H1 (cell line): ENCODE data around the gene TFAP2E. TPM values are rescaled to one million over a fixed set of nuclear protein-coding genes. Genes with fewer than 3 reads are reported as not detected.

Experiments
- CTCF ChIA-PET: fragments of 300-600 bp; sonication (Branson Sonifier 250); formaldehyde crosslinking; loops from one replicate; lab custom pipeline; 2021; ENCODE audit not compliant: partially characterized antibody; lab: Charles Lee
- POLR2A ChIA-PET: fragments of 300-600 bp; sonication (Branson Sonifier 250); formaldehyde crosslinking; loops from one replicate; lab custom pipeline; 2021; ENCODE audit warnings: inconsistent platforms; ENCODE audit not compliant: partially characterized antibody; lab: Charles Lee
- DNase-seq, 2 experiments: peaks; one replicate each; pipeline versions ENCODE4 v3.0.0 to v3.0.0-alpha.2; 2010 to 2022; ENCODE audit warnings: low spot score in 2 of 2, low read depth in 1 of 2, mixed read lengths in 1 of 2
- FAIRE-seq: peaks from 2 replicates; lab custom pipeline; 2011; peaks lifted over from hg19 to GRCh38; lab: Jason Lieb, UNC
- H2AFZ ChIP-seq: 2 replicates; pipeline ENCODE4 v1.8.1; 2012; ENCODE audit warnings: low read length, inconsistent platforms
- H2AK5ac ChIP-seq: 2 replicates; pipeline ENCODE4 v1.6.1; 2013; ENCODE audit warnings: low read depth, low read length
- H2BK120ac ChIP-seq: replicated peaks from 2 replicates; pipeline ENCODE3; 2013; ENCODE audit warnings: low read depth, low read length, inconsistent platforms
- H2BK12ac ChIP-seq: 2 replicates; pipeline ENCODE4 v1.6.1; 2013; ENCODE audit warnings: low read depth, low read length
- H2BK15ac ChIP-seq: 2 replicates; pipeline ENCODE4 v1.6.1; 2013; ENCODE audit warnings: low read length
- H2BK20ac ChIP-seq: 2 replicates; pipeline ENCODE4 v1.6.1; 2013; ENCODE audit warnings: low read length
- H2BK5ac ChIP-seq: 2 replicates; pipeline ENCODE4 v1.6.1; 2013; ENCODE audit warnings: low read depth, low read length
- H3K14ac ChIP-seq: 2 replicates; pipeline ENCODE4 v1.6.1; 2013; ENCODE audit warnings: inconsistent platforms; ENCODE audit not compliant: insufficient read length
- H3K18ac ChIP-seq: 2 replicates; pipeline ENCODE4 v1.6.1; 2013; ENCODE audit warnings: low read length; ENCODE audit errors: extremely low read depth
- H3K23ac ChIP-seq: 2 replicates; pipeline ENCODE4 v1.6.1; 2013; ENCODE audit warnings: inconsistent platforms; ENCODE audit not compliant: insufficient read length
- H3K23me2 ChIP-seq: 2 replicates; pipeline ENCODE4 v1.6.1; 2013; ENCODE audit warnings: low read depth, low read length
- H3K27ac ChIP-seq: 2 replicates; pipeline ENCODE4 v1.6.1; 2011; ENCODE audit warnings: low read depth, low read length, inconsistent platforms
- H3K27me3 ChIP-seq, 4 experiments: replicated peaks in 1 of 4; 1 replicate in 1 of 4; 2 replicates in 3 of 4; pipeline versions ENCODE4 v1.6.1 to v1.8.1; 2011 to 2013; ENCODE audit warnings: low read length in 3 of 4, mild to moderate bottlenecking in 3 of 4, inconsistent platforms in 2 of 4, mixed read lengths in 2 of 4, moderate library complexity in 1 of 4; ENCODE audit not compliant: control insufficient read depth in 3 of 4, insufficient read depth in 3 of 4; ENCODE audit errors: extremely low read depth in 1 of 4
- H3K36me3 ChIP-seq, 4 experiments: 2 replicates each; pipeline versions ENCODE4 v1.6.1 to v1.8.1; 2011 to 2013; ENCODE audit warnings: mild to moderate bottlenecking in 4 of 4, low read length in 3 of 4, moderate library complexity in 2 of 4, control low read depth in 1 of 4, inconsistent platforms in 1 of 4; ENCODE audit not compliant: insufficient read depth in 4 of 4, control insufficient read depth in 2 of 4
- H3K4ac ChIP-seq: replicated peaks from 2 replicates; pipeline ENCODE3; 2013; ENCODE audit warnings: low read length, low read depth, mixed read lengths, inconsistent platforms; ENCODE audit not compliant: insufficient read length
- H3K4me1 ChIP-seq, 4 experiments: replicated peaks in 1 of 4; 1 replicate in 1 of 4; 2 replicates in 3 of 4; pipeline versions ENCODE4 v1.6.1 to v1.8.1; 2011 to 2013; ENCODE audit warnings: low read length in 3 of 4, inconsistent platforms in 2 of 4, mixed read lengths in 1 of 4; ENCODE audit not compliant: insufficient read depth in 4 of 4, control insufficient read depth in 3 of 4
- H3K4me2 ChIP-seq, 2 experiments: 2 replicates each; pipeline versions ENCODE4 v1.6.1 to v1.8.1; 2011 to 2013; ENCODE audit warnings: low read depth in 2 of 2, low read length in 2 of 2, control low read depth in 1 of 2, inconsistent platforms in 1 of 2, mild to moderate bottlenecking in 1 of 2; ENCODE audit not compliant: insufficient read depth in 1 of 2
- H3K4me3 ChIP-seq, 4 experiments: fragments of 200-600, 300-600 bp in 1 of 4; sonication (generic), shearing (Covaris generic), sonication (Bioruptor Twin) in 1 of 4; 2 replicates each; pipeline versions ENCODE4 v1.5.1 to v1.8.1; 2011 to 2016; ENCODE audit warnings: low read length in 4 of 4, low read depth in 3 of 4, control low read depth in 2 of 4, inconsistent platforms in 2 of 4, mild to moderate bottlenecking in 2 of 4, mixed read lengths in 1 of 4, moderate library complexity in 1 of 4; ENCODE audit not compliant: insufficient read depth in 2 of 4; ENCODE audit errors: extremely low read depth in 1 of 4
- H3K56ac ChIP-seq: replicated peaks from 2 replicates; pipeline ENCODE3; 2013; ENCODE audit warnings: low read depth, mild to moderate bottlenecking, mixed read lengths, low read length, inconsistent platforms; ENCODE audit not compliant: insufficient read length
- H3K79me1 ChIP-seq: 2 replicates; pipeline ENCODE4 v1.6.1; 2013; ENCODE audit warnings: low read depth, low read length, control low read depth
- H3K79me2 ChIP-seq, 2 experiments: 2 replicates each; pipeline versions ENCODE4 v1.6.1 to v1.8.1; 2012 to 2013; ENCODE audit warnings: low read length in 2 of 2, mild to moderate bottlenecking in 2 of 2, inconsistent platforms in 1 of 2; ENCODE audit not compliant: insufficient read depth in 2 of 2, control insufficient read depth in 1 of 2
- H3K9ac ChIP-seq, 4 experiments: replicated peaks in 1 of 4; 1 replicate in 1 of 4; 2 replicates in 3 of 4; pipeline versions ENCODE4 v1.6.1 to v1.8.1; 2011 to 2013; ENCODE audit warnings: low read depth in 3 of 4, low read length in 3 of 4, control low read depth in 2 of 4, mild to moderate bottlenecking in 2 of 4, moderate library complexity in 2 of 4, inconsistent platforms in 1 of 4; ENCODE audit errors: extremely low read depth in 1 of 4
- H3K9me3 ChIP-seq, 2 experiments: 2 replicates each; pipeline versions ENCODE4 v1.6.1 to v1.8.1; 2012 to 2013; ENCODE audit warnings: mild to moderate bottlenecking in 2 of 2, moderate library complexity in 2 of 2, control low read depth in 1 of 2, inconsistent platforms in 1 of 2, low read depth in 1 of 2, low read length in 1 of 2, mixed read lengths in 1 of 2; ENCODE audit not compliant: insufficient read depth in 2 of 2
- H4K20me1 ChIP-seq, 2 experiments: replicated peaks in 1 of 2; 2 replicates each; pipeline versions ENCODE3 to v1.8.1; 2011 to 2013; ENCODE audit warnings: inconsistent platforms in 2 of 2, low read length in 2 of 2, mild to moderate bottlenecking in 1 of 2; ENCODE audit not compliant: insufficient read depth in 2 of 2, control insufficient read depth in 1 of 2
- H4K5ac ChIP-seq: 2 replicates; pipeline ENCODE4 v1.6.1; 2013; ENCODE audit warnings: low read length, low read depth, mixed read lengths, inconsistent platforms; ENCODE audit not compliant: insufficient read length
- H4K8ac ChIP-seq: 2 replicates; pipeline ENCODE4 v1.8.0; 2013; ENCODE audit warnings: mild to moderate bottlenecking, moderate library complexity, low read length, inconsistent platforms; ENCODE audit not compliant: insufficient read depth; ENCODE audit errors: extremely low read depth
- H4K91ac ChIP-seq: replicated peaks from 2 replicates; pipeline ENCODE3; 2013; ENCODE audit warnings: low read length, mixed read lengths, inconsistent platforms; ENCODE audit not compliant: insufficient read length
- CHD2 ChIP-seq: IDR thresholded peaks from 2 replicates; pipeline ENCODE4 v1.6.1; 2012; ENCODE audit warnings: low read length, improper control_type of control experiment
- KDM4A ChIP-seq: IDR thresholded peaks from one replicate; pipeline ENCODE4 v1.7.1; 2012; ENCODE audit warnings: low read depth, mild to moderate bottlenecking, moderate library complexity, low read length, inconsistent platforms; ENCODE audit not compliant: severe bottlenecking
- KDM5A ChIP-seq: fragments of 200-600 bp; IDR thresholded peaks from 2 replicates; pipeline ENCODE4 v1.7.1; 2012; ENCODE audit warnings: mild to moderate bottlenecking, low read length, inconsistent platforms, mixed read lengths
- RBBP5 ChIP-seq: IDR thresholded peaks from 2 replicates; pipeline ENCODE4 v1.7.1; 2012; ENCODE audit warnings: low read depth, mild to moderate bottlenecking, inconsistent platforms, low read length, moderate library complexity, borderline replicate concordance
- SIRT6 ChIP-seq: IDR thresholded peaks from one replicate; pipeline ENCODE4 v1.7.1; 2012; ENCODE audit warnings: low read length, inconsistent platforms
- SIX5 ChIP-seq: IDR thresholded peaks from 2 replicates; pipeline ENCODE4 v1.6.1; 2011; ENCODE audit warnings: mild to moderate bottlenecking, low read depth, low read length
- SP4 ChIP-seq: IDR thresholded peaks from 2 replicates; pipeline ENCODE4 v1.6.1; 2012; ENCODE audit warnings: low read length, inconsistent platforms
- TAF7 ChIP-seq: optimal IDR thresholded peaks from 2 replicates; pipeline ENCODE3; 2011; ENCODE audit warnings: low read depth, mild to moderate bottlenecking, inconsistent platforms, low read length, moderate library complexity, borderline replicate concordance
- WGBS, 2 experiments: shearing (Covaris generic) in 1 of 2; methylation state at CpG; one replicate each; pipeline versions ENCODE4 v1.1.6 to v1.1.7; 2013 to 2015; ENCODE audit warnings: low lambda C conversion rate in 2 of 2, mixed read lengths in 2 of 2, inconsistent platforms in 1 of 2, low coverage in 1 of 2, missing lambda C conversion rate in 1 of 2; ENCODE audit not compliant: insufficient replicate concordance in 2 of 2, insufficient coverage in 1 of 2, insufficient read length in 1 of 2; ENCODE audit errors: extremely low coverage in 1 of 2, missing lambda C conversion rate in 1 of 2; 5-methylcytosine and 5-hydroxymethylcytosine counted together
- polyA plus RNA-seq, 7 experiments: library from polyadenylated mRNA; depleted of rRNA in 3 of 7; stranded (reverse) in 5 of 7; unstranded in 2 of 7; fragments of >200 nt in 5 of 7; fragments of 200-250 nt in 2 of 7; gene quantifications; 1 replicate in 5 of 7; 2 replicates in 1 of 7; 4 replicates in 1 of 7; pipeline versions ENCODE4 v1.2.1 to v1.2.3, GENCODE V29; 2011 to 2013; ENCODE audit warnings: missing spikeins in 2 of 7, mixed read lengths in 2 of 7
- total RNA-seq: library from RNA; stranded (reverse); fragmentation: NEBNext Ultra II Directional; extraction: Animal tissue kit (Norgen Biotek cat#: 25700); gene quantifications from 2 replicates; pipeline ENCODE4 v1.2.1, GENCODE V29; 2021
- TF ChIP-seq, protein P1 (sequence below): IDR thresholded peaks from 2 replicates; pipeline ENCODE4 v1.6.1; 2012; ENCODE audit warnings: low read length, inconsistent platforms

The TFAP2E gene
- total and polyA plus RNA-seq, 2 of the 8 experiments (the other 6 are each of a cell fraction or from before 2014, with no cell fraction given) = 0.24 to 0.50 TPM

DNA sequence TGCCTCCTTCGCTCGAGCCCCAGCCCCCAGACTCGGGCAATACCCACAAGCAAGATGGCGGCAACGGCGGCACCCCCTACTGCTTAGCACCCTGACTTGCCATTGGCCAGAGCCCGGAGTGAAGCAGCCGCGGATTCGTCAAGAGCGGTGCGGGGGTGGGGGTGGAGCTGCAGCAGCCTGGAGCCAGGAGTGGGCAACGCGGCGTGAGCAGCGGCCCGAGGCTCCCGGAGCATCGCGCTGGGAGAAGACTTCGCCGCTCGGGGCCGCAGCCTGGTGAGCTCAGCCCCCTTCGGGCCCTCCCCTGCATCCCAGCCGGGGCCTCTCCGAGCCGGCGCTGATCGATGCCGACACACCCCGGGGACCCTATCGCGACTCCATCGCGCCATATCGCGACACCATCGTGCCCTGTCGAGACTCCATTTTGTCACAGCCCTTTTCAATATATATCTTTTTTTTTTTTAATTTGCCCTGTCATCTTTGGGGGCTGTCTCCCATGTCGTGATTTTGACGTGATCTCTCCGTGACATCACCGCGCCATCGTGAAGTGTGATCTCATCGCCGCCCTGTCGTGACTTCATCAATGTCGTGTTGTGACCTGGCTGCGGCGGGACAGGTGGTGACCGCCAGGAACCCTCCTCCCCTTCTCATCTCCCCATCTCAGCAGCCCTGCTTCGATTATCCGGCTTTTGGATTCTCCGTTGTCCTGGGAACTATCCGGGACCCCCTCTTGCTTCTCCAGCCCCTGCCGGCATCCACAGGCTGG is 15.3 kb upstream of the TFAP2E start, which contains the start of gene NCDN:
Gene NCDN (plus strand): TSS at position 189 of the 763 bp plus-strand sequence. CDS start 392 bp downstream, at position 581.
- H3K9me3 ChIP-seq = no peaks in the 10 kb centered on the region
- 3% methylated on average over 54 of the region's 58 CpGs; no CpG with 5 or more reads in 1 of the 2 experiments for WGBS, 2 experiments
- TF ChIP-seq SIX5 = peak; percentile 78
- peak; percentile 87 for TF ChIP-seq SIRT6
- TF ChIP-seq, protein P1, sequence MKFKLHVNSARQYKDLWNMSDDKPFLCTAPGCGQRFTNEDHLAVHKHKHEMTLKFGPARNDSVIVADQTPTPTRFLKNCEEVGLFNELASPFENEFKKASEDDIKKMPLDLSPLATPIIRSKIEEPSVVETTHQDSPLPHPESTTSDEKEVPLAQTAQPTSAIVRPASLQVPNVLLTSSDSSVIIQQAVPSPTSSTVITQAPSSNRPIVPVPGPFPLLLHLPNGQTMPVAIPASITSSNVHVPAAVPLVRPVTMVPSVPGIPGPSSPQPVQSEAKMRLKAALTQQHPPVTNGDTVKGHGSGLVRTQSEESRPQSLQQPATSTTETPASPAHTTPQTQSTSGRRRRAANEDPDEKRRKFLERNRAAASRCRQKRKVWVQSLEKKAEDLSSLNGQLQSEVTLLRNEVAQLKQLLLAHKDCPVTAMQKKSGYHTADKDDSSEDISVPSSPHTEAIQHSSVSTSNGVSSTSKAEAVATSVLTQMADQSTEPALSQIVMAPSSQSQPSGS = peak; percentile 82; the same call in 1 of the 2 replicates
- peak; percentile 92 for TF ChIP-seq CHD2
- TF ChIP-seq SP4 = no peak; the same call in 1 of the 2 replicates
- no peak for TF ChIP-seq KDM5A
- TF ChIP-seq RBBP5 = peak; percentile 98
- peak; percentile 62 for TF ChIP-seq KDM4A
- peak; percentile 22 for TF ChIP-seq TAF7

More for the DNA sequence above, 15.3 kb upstream of the TFAP2E start, which contains the start of gene NCDN:
- ChIA-PET CTCF (interaction anchor here (0.6 to 7.6 kb wide), 6 partner anchors 12 to 525 kb away, joined by 3 to 72 read pairs (median 4); no protein-coding TSS in a partner anchor), POLR2A (interaction anchor here (0.6 to 2.8 kb wide), 9 partner anchors 7 to 158 kb away, joined by 3 to 22 read pairs (median 4); partner anchors contain the start of gene TFAP2E)
- peak within 1 kb of the TSS; percentile 72 to 91 (median 80) for H3K4me3 ChIP-seq
- no peak within 1 kb of the TSS for H3K23ac ChIP-seq
- peak within 1 kb of the TSS; percentile 67 to 93 (median 86) for H3K9ac ChIP-seq
- peak within 1 kb of the TSS; percentile 99 for H2BK5ac ChIP-seq
- H3K56ac ChIP-seq = peak within 1 kb of the TSS; percentile 90
- FAIRE-seq (no peak), DNase-seq (peak; percentile 69 to 95)
- H3K79me1 ChIP-seq = peaks cover 3% of the 10 kb centered on the region
- peak within 1 kb of the TSS; percentile 88 for H4K5ac ChIP-seq
- H2BK12ac ChIP-seq = peak within 1 kb of the TSS; percentile 87; the same call in 1 of the 2 replicates
- H2BK15ac ChIP-seq = no peak within 1 kb of the TSS
- no peak within 1 kb of the TSS for H2BK20ac ChIP-seq
- peaks cover 7 to 35% (median 12%) of the 10 kb centered on the region in 4 experiments; a peak in 6 of 8 replicates for H3K36me3 ChIP-seq
- peak within 1 kb of the TSS; percentile 96 for H3K27ac ChIP-seq
- H3K27me3 ChIP-seq = no peaks in the 10 kb centered on the region
- no peak within 1 kb of the TSS for H3K4ac ChIP-seq
- H3K14ac ChIP-seq = no peak within 1 kb of the TSS
- H3K79me2 ChIP-seq = peaks cover 4 to 41% of the 10 kb centered on the region in 2 experiments; a peak in 3 of 4 replicates
- H2AFZ ChIP-seq = no peak within 1 kb of the TSS; the same call in 1 of the 2 replicates
- H2AK5ac ChIP-seq = peak within 1 kb of the TSS; percentile 65; the same call in 1 of the 2 replicates
- H4K91ac ChIP-seq = peak within 1 kb of the TSS; percentile 96
- H4K8ac ChIP-seq = peak within 1 kb of the TSS; percentile 98
- H3K4me2 ChIP-seq = peak within 1 kb of the TSS; percentile 85 to 92
- peaks cover 0 to 12% of the 10 kb centered on the region in 2 experiments for H4K20me1 ChIP-seq
- peaks cover 7 to 20% (median 16%) of the 10 kb centered on the region in 4 experiments; a peak in 6 of 7 replicates for H3K4me1 ChIP-seq
- no peak within 1 kb of the TSS for H2BK120ac ChIP-seq
- H3K23me2 ChIP-seq = peaks cover 7% of the 10 kb centered on the region; the same call in 1 of the 2 replicates
- peak within 1 kb of the TSS; percentile 100 for H3K18ac ChIP-seq
